HG03565 (cell line): ENCODE results near the gene CTDP1.
"Not testable (repeated sequence)": the region's sequence is repeated elsewhere in the genome, so short reads cannot be mapped to it uniquely, and the experiment has no call there.

Source experiments
- ATAC-seq: cut with Tn5 transposase; IDR thresholded peaks from one replicate; pipeline ENCODE4 v1.9.1; 2021; ENCODE audit warnings: mild to moderate bottlenecking, moderate library complexity; ENCODE audit not compliant: unreplicated experiment

Gene CTDP1

DNA sequence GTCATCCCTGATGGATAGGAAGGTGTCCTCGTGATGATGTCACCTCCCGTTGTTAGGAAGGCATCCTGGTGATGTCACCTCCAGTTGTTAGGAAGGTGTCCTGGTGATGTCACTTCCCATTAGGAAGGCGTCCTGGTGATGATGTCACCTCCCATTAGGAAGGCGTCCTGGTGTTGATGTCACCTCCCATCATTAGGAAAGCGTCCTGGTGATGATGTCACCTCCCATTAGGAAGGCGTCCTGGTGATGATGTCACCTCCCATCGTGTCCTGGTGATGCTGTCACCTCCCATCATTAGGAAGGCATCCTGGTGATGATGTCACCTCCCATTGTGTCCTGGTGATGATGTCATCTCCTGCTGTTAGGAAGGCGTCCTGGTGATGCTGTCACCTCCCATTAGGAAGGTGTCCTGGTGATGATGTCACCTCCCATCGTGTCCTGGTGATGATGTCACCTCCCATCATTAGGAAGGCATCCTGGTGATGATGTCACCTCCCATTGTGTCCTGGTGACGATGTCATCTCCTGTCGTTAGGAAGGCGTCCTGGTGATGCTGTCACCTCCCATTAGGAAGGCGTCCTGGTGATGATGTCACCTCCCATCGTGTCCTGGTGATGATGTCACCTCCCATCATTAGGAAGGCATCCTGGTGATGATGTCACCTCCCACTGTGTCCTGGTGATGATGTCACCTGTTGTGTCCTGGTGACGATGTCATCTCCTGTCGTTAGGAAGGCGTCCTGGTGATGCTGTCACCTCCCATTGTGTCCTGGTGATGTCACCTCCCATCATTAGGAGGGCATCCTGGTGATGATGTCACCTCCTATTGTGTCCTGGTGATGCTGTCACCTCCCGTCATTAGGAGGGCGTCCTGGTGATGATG lies 40.1 kb downstream of the CTDP1 start:
- not testable (repeated sequence) for ATAC-seq

GRCh38 chr18:79720359-79720733 lies 40.7 kb downstream of the CTDP1 start:
- ATAC-seq, result no peak

GRCh38 chr18:79723036-79723435 lies 43.4 kb downstream of the CTDP1 start:
- ATAC-seq, result no peak

GRCh38 chr18:79723628-79724027 lies 44.0 kb downstream of the CTDP1 start:
- no peak for ATAC-seq

GRCh38 chr18:79724299-79725080 lies 44.9 kb downstream of the CTDP1 start:
- ATAC-seq, result no peak

- no peak for ATAC-seq
Measured at GRCh38 chr18:79725486-79725885, 45.9 kb downstream of the CTDP1 start.

DNA sequence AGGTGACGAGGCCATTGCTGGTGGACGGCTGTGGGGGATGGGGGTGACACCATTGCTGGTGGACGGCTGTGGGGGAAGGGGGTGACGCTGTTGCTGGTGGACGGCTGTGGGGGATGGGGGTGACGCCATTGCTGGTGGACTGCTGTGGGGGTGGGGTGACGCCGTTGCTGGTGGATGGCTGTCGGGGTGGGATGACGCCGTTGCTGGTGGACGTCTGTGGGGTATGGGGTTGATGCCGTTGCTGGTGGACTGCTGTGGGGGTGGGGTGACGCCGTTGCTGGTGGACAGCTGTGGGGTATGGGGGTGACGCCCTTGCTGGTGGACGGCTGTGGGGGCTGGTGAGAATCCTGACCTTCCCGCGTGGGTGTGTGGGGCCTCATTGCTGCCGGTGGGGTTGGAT lies 47.1 kb downstream of the CTDP1 start:
- ATAC-seq, result no peak

GRCh38 chr18:79727211-79727610 lies 47.6 kb downstream of the CTDP1 start:
- no peak for ATAC-seq

GRCh38 chr18:79728931-79729586 lies 49.5 kb downstream of the CTDP1 start:
- ATAC-seq, result no peak

- ATAC-seq, result no peak
Measured at GRCh38 chr18:79729611-79730010, 50.0 kb downstream of the CTDP1 start.

DNA sequence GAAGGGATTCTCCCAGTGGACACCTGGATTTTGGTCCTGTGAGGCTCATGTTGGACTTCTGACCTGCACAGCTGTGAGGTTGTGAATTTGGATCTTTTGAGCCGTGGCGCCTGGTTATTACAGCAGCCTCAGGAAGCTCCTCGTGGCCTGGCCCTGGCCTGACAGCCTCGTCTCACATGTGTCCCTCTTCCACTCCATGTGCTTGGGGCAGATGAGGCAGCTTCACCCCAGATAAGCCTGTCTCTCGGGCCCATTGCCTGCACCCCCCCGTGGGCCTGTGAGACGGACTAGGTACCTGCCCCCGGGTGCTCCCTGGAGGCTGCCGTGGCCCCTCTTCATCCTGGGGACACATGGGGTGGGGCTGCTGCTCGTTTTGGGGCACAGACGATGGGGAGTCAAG lies 51.2 kb downstream of the CTDP1 start:
- no peak for ATAC-seq

- ATAC-seq, result not testable (repeated sequence)
Measured at GRCh38 chr18:79731881-79732720, 52.5 kb downstream of the CTDP1 start.

DNA sequence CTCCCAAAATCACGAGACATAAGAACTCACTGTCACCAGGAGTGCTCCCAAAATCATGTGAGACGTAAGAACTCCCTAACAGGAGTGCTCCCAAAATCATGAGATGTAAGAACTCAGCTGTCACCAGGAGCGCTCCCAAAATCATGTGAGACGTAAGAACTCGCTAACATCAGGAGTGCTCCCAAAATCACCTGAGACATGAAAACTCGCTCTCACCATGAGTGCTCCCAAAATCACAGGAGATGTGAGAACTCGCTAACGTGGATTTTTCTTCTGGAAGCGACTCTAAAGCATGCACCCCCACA lies 53.1 kb downstream of the CTDP1 start:
- ATAC-seq, result no peak

- ATAC-seq, result no peak
Measured at GRCh38 chr18:79733135-79733701, 53.6 kb downstream of the CTDP1 start.

DNA sequence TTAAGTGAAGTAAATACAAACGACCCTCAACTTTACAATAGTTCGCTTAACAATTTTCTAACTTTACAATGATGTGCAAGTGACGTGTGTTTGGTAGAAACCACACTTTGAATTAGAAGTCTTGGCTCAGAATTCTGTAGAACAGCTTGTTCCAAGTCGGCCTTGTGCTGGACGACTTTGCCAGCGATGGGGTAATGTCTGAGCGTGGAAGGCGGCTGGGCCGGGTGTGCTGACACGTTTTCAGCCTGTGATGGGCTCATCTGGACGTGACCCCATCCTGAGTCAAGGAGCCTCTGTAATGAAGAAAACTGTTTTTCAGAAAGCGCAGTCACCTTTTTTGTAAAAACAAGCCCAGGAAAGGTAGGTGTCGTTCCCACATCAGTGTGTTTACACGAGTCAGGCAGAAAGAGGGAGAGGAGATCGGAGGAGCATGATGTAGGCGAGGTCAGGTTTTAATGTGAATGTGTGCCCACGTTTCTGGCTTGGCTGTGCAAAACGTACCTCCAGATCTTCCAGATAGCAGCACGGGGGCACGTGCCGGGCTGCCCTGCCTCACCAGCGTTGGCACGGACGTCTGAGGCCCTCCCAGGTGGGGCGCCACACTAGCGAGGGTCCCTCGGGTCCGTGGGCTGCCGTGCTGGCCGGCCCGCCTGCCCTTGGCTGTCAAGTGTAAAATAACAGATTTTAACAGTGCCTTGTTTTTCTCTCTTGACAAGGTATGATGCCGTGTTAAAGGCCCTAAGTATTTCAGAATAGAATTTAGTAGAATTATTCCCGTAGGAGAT lies 54.6 kb downstream of the CTDP1 start:
- ATAC-seq, result no peak

GRCh38 chr18:79735071-79735980 lies 55.7 kb downstream of the CTDP1 start:
- no peak for ATAC-seq

GRCh38 chr18:79736230-79736629 lies 56.6 kb downstream of the CTDP1 start:
- no peak for ATAC-seq

- ATAC-seq, result no peak
Measured at GRCh38 chr18:79736846-79737245, 57.2 kb downstream of the CTDP1 start.

- no peak for ATAC-seq
Measured at GRCh38 chr18:79737426-79737825, 57.8 kb downstream of the CTDP1 start.
